ENCODE data around the gene GZMB. TPM values are rescaled to one million over a fixed set of nuclear protein-coding genes. Genes with fewer than 3 reads are reported as not detected.
A peak's percentile ranks its signal among the peaks of the same experiment; 100 is the strongest.

Gene GZMB
- total and polyA plus RNA-seq, 5 experiments from 2014 or later = 0.41 to 161 (median 2.8) TPM

GRCh38 chr14:24630087-24630871 is 3.7 kb downstream of the GZMB start:
- POLR2A ChIA-PET = no interaction called here
- ATAC-seq (no peak), DNase-seq (no peak)
- Mint-ChIP-seq H3K4me3 (peak overlapping the region in 2 of 10 donors; percentile 56 to 67), H3K27ac (peak overlapping the region in 2 of 10 donors; percentile 47 to 70), H3K9me3 (no peaks in the 10 kb centered on the region), H3K36me3 (no peaks in the 10 kb centered on the region), H3K27me3 (peaks cover 0 to 11% (median 0%) of the 10 kb centered on the region in 5 donors), H3K4me1 (peaks cover 0 to 32% (median 4%) of the 10 kb centered on the region in 4 donors)

DNA sequence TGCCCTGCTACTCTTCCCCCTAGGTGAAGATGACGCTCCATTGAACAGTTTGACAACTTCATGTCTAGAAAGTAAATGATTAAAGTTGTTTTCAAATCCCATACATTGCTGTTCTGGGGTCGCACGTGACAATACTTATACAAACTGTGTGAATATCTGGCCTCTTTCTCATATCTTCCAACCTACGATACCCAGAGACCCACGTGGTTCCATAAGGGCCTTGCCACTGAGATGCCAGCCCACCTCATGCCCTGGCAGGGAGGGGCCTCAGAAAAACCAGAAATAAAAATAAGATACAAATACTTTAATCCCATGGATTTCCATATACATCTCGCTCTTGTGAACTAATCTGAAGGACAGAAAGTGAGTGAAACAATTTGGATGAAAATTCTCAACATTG is 4.5 kb downstream of the GZMB start:
- no peak for ATAC-seq
- H3K27ac Mint-ChIP-seq = peak overlapping the region in 2 of 10 donors; percentile 47 to 66
- DNase-seq = no peak
- H3K4me3 Mint-ChIP-seq = no peak overlapping the region
- peaks cover 0 to 2% (median 0%) of the 10 kb centered on the region in 9 donors for H3K9me3 Mint-ChIP-seq
- H3K27me3 Mint-ChIP-seq = peaks cover 0 to 12% (median 1%) of the 10 kb centered on the region in 5 donors
- H3K4me1 Mint-ChIP-seq = peaks cover 0 to 28% (median 4%) of the 10 kb centered on the region in 4 donors
- POLR2A ChIA-PET = no interaction called here
- peaks cover 0 to 4% (median 0%) of the 10 kb centered on the region in 3 donors for H3K36me3 Mint-ChIP-seq

- H3K9me3 Mint-ChIP-seq = peaks cover 0 to 4% (median under 1%) of the 10 kb centered on the region in 9 donors
- H3K27ac Mint-ChIP-seq = peak overlapping the region in 1 of 10 donors; percentile 88
- H3K4me1 Mint-ChIP-seq = peaks cover 0 to 25% (median 3%) of the 10 kb centered on the region in 4 donors
- peaks cover 0 to 11% (median 0%) of the 10 kb centered on the region in 5 donors for H3K27me3 Mint-ChIP-seq
- no peaks in the 10 kb centered on the region for H3K36me3 Mint-ChIP-seq
- DNase-seq = no peak
- POLR2A ChIA-PET = no interaction called here
- ATAC-seq = no peak
- no peak overlapping the region for H3K4me3 Mint-ChIP-seq
These were observed 20.2 kb downstream of the GZMB start for GRCh38 chr14:24613747-24614146.

GRCh38 chr14:24613241-24613640 is 20.7 kb downstream of the GZMB start:
- peak overlapping the region in 1 of 10 donors; percentile 88 for H3K27ac Mint-ChIP-seq

GRCh38 chr14:24612196-24612595 is 21.8 kb downstream of the GZMB start:
- DNase-seq (no peak), ATAC-seq (no peak)
- POLR2A ChIA-PET = no interaction called here
- Mint-ChIP-seq H3K27me3 (peaks cover 0 to 11% (median 0%) of the 10 kb centered on the region in 5 donors), H3K4me3 (peak overlapping the region in 1 of 10 donors; percentile 44), H3K27ac (peak overlapping the region in 1 of 10 donors; percentile 82), H3K36me3 (no peaks in the 10 kb centered on the region), H3K4me1 (peaks cover 0 to 35% (median 3%) of the 10 kb centered on the region in 4 donors), H3K9me3 (peaks cover 0 to 4% (median 0%) of the 10 kb centered on the region in 9 donors)

More at GRCh38 chr14:24613241-24613640, 20.7 kb downstream of the GZMB start:
- Mint-ChIP-seq H3K9me3 (peaks cover 0 to 4% (median 0%) of the 10 kb centered on the region in 9 donors), H3K27me3 (peaks cover 0 to 11% (median 0%) of the 10 kb centered on the region in 5 donors), H3K4me3 (peak overlapping the region in 1 of 10 donors; percentile 28), H3K4me1 (peaks cover 0 to 29% (median 3%) of the 10 kb centered on the region in 4 donors), H3K36me3 (no peaks in the 10 kb centered on the region)
- POLR2A ChIA-PET = no interaction called here
- no peak for ATAC-seq
- DNase-seq = no peak

GRCh38 chr14:24609655-24610344 is 24.2 kb downstream of the GZMB start, which contains the start of gene GZMH:
TSS of gene GZMH (minus strand) at chr14:24609685. CDS start at chr14:24609613, 72 bp downstream.
- Mint-ChIP-seq H3K4me3 (peak within 1 kb of the TSS in 4 of 10 donors; percentile 1 to 86 (median 66)), H3K4me1 (peaks cover 4 to 53% (median 11%) of the 10 kb centered on the region in 4 donors), H3K9me3 (peaks cover 0 to 4% (median 0%) of the 10 kb centered on the region in 9 donors), H3K27ac (peak within 1 kb of the TSS in 6 of 10 donors; percentile 6 to 90 (median 68)), H3K36me3 (no peaks in the 10 kb centered on the region), H3K27me3 (peaks cover 0 to 19% (median 0%) of the 10 kb centered on the region in 5 donors)
- POLR2A ChIA-PET = no interaction called here
- DNase-seq (no peak), ATAC-seq (no peak)

DNA sequence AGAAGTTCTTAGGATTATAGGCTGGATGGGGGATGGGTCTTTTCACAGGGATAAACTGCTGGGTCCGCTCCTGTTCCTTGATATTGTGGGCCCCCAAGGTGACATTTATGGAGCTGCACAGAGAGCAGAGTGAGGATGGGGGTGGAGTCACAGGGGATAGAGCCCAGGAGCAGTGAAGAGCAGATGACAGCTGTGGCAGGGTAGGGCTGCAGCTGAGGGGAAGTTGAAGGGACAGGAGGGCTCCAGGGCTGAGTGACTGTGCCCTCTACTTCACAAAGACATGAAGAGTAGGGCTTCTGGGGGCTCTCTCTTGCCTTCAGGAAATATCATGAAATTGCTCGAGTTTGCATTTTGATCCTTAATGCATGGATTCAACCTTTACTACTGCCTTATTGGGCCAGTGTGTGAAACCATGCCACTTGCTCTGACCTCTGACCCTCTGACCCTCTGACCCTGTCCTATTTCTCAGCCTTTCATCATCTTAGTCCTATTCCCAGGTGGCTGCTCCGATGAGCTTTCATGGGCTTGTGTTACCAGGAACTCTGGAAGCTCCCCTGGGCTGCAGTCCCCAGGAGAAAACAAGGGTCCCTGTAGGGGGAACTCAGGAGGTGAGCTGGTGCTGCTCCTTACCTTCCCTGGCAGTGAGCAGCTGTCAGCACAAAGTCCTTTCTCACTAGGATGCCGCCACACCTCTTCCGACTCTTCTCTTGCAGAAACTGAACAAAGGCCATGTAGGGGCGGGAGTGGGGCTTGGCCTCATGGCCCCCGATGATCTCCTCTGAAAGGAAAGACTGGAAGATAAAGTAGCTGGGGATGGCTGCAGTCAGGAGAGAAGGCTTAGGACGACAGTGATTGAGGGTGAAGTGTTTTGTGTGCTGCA is 26.1 kb downstream of the GZMB start:
- POLR2A ChIA-PET = no interaction called here
- Mint-ChIP-seq H3K27ac (peak overlapping the region in 5 of 10 donors; percentile 34 to 90 (median 55)), H3K36me3 (no peaks in the 10 kb centered on the region), H3K4me3 (peak overlapping the region in 4 of 10 donors; percentile 22 to 86 (median 62)), H3K27me3 (peaks cover 0 to 17% (median 1%) of the 10 kb centered on the region in 5 donors), H3K4me1 (peaks cover 4 to 47% (median 11%) of the 10 kb centered on the region in 4 donors), H3K9me3 (peaks cover 0 to 4% (median 0%) of the 10 kb centered on the region in 9 donors)
- ATAC-seq (no peak), DNase-seq (no peak)

DNA sequence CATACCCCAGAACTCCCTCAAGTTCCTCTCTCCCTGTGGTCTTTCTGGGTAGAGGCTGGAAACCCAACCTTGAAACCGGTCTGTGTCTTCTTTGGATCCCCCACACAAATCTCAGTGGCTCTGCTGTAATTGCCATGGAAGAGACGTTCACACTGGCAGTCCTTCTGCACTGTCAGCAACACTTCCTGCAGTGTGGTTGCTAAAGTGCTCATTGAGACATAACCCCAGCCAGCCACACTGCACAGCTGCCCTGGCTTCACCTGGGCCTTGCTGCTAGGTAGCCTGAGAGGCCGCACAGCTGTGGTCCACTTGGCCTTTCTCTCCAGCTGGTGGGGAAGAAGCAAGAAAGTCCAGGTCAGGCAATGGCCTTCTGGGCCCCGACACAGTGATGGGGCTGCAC is 26.9 kb downstream of the GZMB start:
- DNase-seq = no peak
- peaks cover 0 to 17% (median 1%) of the 10 kb centered on the region in 5 donors for H3K27me3 Mint-ChIP-seq
- H3K4me3 Mint-ChIP-seq = peak overlapping the region in 4 of 10 donors; percentile 31 to 86 (median 58)
- H3K36me3 Mint-ChIP-seq = no peaks in the 10 kb centered on the region
- peak overlapping the region in 3 of 10 donors; percentile 34 to 90 (median 38) for H3K27ac Mint-ChIP-seq
- H3K4me1 Mint-ChIP-seq = peaks cover 4 to 39% (median 10%) of the 10 kb centered on the region in 4 donors
- peaks cover 0 to 4% (median 0%) of the 10 kb centered on the region in 9 donors for H3K9me3 Mint-ChIP-seq
- no peak for ATAC-seq
- POLR2A ChIA-PET = no interaction called here

GRCh38 chr14:24606297-24606696 is 27.7 kb downstream of the GZMB start:
- POLR2A ChIA-PET = no interaction called here
- ATAC-seq (no peak), DNase-seq (no peak)
- H3K9me3 Mint-ChIP-seq = peaks cover 0 to 2% (median 0%) of the 10 kb centered on the region in 9 donors
- H3K27me3 Mint-ChIP-seq = peaks cover 0 to 17% (median 5%) of the 10 kb centered on the region in 5 donors
- H3K4me1 Mint-ChIP-seq = peaks cover 4 to 33% (median 10%) of the 10 kb centered on the region in 4 donors
- H3K27ac Mint-ChIP-seq = peak overlapping the region in 3 of 10 donors; percentile 6 to 94 (median 90)
- H3K4me3 Mint-ChIP-seq = peak overlapping the region in 2 of 10 donors; percentile 55 to 86
- no peaks in the 10 kb centered on the region for H3K36me3 Mint-ChIP-seq

DNA sequence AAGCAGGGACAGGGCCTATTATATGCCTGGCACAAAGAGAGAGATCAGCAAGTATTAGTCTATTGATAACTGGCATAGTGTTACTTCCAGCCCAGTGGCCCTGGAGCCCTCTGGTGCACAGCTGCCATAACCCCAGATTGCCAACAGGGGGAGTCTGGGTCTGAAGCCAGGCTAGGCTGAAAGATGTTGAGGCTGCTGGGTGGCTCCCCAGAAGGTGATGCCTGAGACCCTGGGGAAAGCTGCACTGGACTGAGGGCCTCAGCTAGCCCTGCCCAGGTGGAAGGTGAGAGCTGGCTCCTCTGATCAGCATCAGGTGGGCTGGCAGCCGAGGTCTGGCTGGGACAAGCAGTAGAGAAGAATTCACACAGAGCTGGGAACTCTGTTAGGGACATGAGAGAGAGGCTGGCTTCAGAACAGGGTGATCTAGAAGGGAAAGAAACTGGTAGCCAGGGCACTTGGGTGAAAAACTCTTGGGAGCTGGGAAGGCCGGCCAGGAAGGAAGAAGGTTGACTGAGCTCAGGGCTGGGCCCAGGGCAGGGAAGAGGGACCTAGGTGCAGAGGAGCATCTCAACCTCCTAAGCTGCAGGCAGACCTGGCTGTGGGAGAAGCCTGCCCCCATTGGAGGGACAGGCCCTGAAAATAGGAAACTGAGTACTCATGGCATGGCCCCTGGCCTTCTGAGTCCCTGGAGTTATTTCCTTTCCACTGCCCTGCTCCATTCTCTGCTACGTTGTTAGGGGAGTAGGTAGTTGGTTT is 28.4 kb downstream of the GZMB start:
- no peaks in the 10 kb centered on the region for H3K36me3 Mint-ChIP-seq
- H3K9me3 Mint-ChIP-seq = no peaks in the 10 kb centered on the region
- peaks cover 0 to 17% (median 5%) of the 10 kb centered on the region in 5 donors for H3K27me3 Mint-ChIP-seq
- ATAC-seq = peak; percentile 58 to 75
- POLR2A ChIA-PET = no interaction called here
- peaks cover 4 to 33% (median 10%) of the 10 kb centered on the region in 4 donors for H3K4me1 Mint-ChIP-seq
- peak in 9 of 10 donors; percentile 17 to 63 (median 44) for DNase-seq
- H3K4me3 Mint-ChIP-seq = peak overlapping the region in 3 of 10 donors; percentile 1 to 86 (median 59)
- peak overlapping the region in 6 of 10 donors; percentile 6 to 94 (median 73) for H3K27ac Mint-ChIP-seq

DNA sequence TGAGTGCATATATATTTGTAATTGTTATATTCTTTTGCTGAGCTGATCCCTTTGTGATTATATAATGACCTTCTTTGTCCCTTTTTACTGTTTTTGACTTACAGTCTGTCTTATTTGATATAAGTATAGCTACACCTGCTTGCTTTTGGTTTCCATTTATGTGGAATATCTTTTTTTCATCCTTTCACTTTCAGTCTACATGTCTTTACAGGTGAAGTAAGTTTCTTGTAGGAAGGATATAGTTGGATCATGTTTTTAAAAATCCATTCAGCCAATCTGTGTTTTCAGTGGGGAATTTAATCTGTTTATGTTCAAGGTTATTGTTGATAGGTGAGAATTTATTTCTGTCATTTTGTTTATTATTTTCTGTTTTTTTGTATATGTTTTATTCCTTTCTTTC is 36.6 kb downstream of the GZMB start:
- no peak overlapping the region for H3K27ac Mint-ChIP-seq
- no peak for DNase-seq

More for the DNA sequence above, 36.6 kb downstream of the GZMB start:
- H3K36me3 Mint-ChIP-seq = peaks cover 0 to 44% (median 25%) of the 10 kb centered on the region in 3 donors
- POLR2A ChIA-PET = no interaction called here
- no peaks in the 10 kb centered on the region for H3K4me1 Mint-ChIP-seq
- H3K27me3 Mint-ChIP-seq = peaks cover 0 to 21% (median 5%) of the 10 kb centered on the region in 5 donors
- H3K4me3 Mint-ChIP-seq = no peak overlapping the region
- peaks cover 18 to 64% (median 48%) of the 10 kb centered on the region in 9 donors for H3K9me3 Mint-ChIP-seq
- no peak for ATAC-seq
